ENCODE results near the gene PANK4.
A peak's percentile ranks its signal among the peaks of the same experiment; 100 is the strongest.

GRCh38 chr1:2506901-2507565 is 19.4 kb downstream of the PANK4 start:
- no peak for TF ChIP-seq MAX (IDR thresholded peaks at IDR 0.05)
- no peak for TF ChIP-seq CTCF (IDR thresholded peaks at IDR 0.05; ENCODE audit: low read depth, low read length, missing input control)
- no peak for TF ChIP-seq REST (IDR thresholded peaks at IDR 0.05)
- no peak for TF ChIP-seq RAD21 (IDR thresholded peaks at IDR 0.05)
- TF ChIP-seq SP1 (IDR thresholded peaks at IDR 0.05): no peak
- TF ChIP-seq YY1 (IDR thresholded peaks at IDR 0.05): no peak
- no peak for TF ChIP-seq ATF3 (IDR thresholded peaks at IDR 0.05)
- TF ChIP-seq GABPA (IDR thresholded peaks at IDR 0.05 in 1 of 2, conservative IDR thresholded peaks at IDR 0.05 in 1 of 2): no peak
- no peak for TF ChIP-seq EGR1 (IDR thresholded peaks at IDR 0.05; ENCODE audit: low read depth in 2 of 2)
- TF ChIP-seq TAF1 (conservative IDR thresholded peaks at IDR 0.05): no peak
- no peak for TF ChIP-seq JUND (IDR thresholded peaks at IDR 0.05)
- TF ChIP-seq RXRA (IDR thresholded peaks at IDR 0.05): peak in 1 of 2 donors; percentile 34
- TF ChIP-seq HNF4G (IDR thresholded peaks at IDR 0.05): no peak
- no peak for TF ChIP-seq ZBTB33 (IDR thresholded peaks at IDR 0.05)

Data from liver (tissue), 3 donors.